SK-N-SH treated with all-trans-retinoic acid at 6 μM for 48 hours (cell line): Measurements from ENCODE around the gene YES1.

Experiments used
- ATAC-seq: fragments of 200-7000 bp; cut with Tn5 transposase; 3 replicates; pipeline ENCODE4 v1.9.1; 2020; ENCODE audit warnings: mild to moderate bottlenecking, moderate library complexity
- ARNTL ChIP-seq: fragments of 450-650 bp; formaldehyde crosslinking; IDR thresholded peaks from 2 replicates; pipeline ENCODE4 v1.5.0; 2020; ENCODE audit warnings: low read depth, mild to moderate bottlenecking, moderate library complexity, borderline replicate concordance
- BACH2 ChIP-seq: fragments of 250-450 bp; sonication (Bioruptor Pico); IDR thresholded peaks from 2 replicates; pipeline ENCODE4 v1.9.0; 2021; ENCODE audit warnings: mild to moderate bottlenecking, borderline replicate concordance
- CREB5 ChIP-seq: fragments of 250-450 bp; sonication (Bioruptor Pico); IDR thresholded peaks from 2 replicates; pipeline ENCODE4 v1.5.1; 2020; ENCODE audit warnings: low read depth, mild to moderate bottlenecking, moderate library complexity
- CSDC2 ChIP-seq: fragments of 250-450 bp; sonication (Bioruptor Pico); IDR thresholded peaks from 2 replicates; pipeline ENCODE4 v1.5.0; 2020; ENCODE audit warnings: mild to moderate bottlenecking, moderate library complexity
- CSRNP3 ChIP-seq: fragments of 250-450 bp; sonication (Bioruptor Pico); IDR thresholded peaks from 2 replicates; pipeline ENCODE4 v1.5.1; 2021; ENCODE audit warnings: mild to moderate bottlenecking, moderate library complexity
- ESRRG ChIP-seq: fragments of 250-450 bp; sonication (Bioruptor Pico); IDR thresholded peaks from 2 replicates; pipeline ENCODE4 v1.6.1; 2021; ENCODE audit warnings: mild to moderate bottlenecking
- GLIS3 ChIP-seq: fragments of 250-450 bp; sonication (Bioruptor Pico); IDR thresholded peaks from 2 replicates; pipeline ENCODE4 v1.5.0; 2020; ENCODE audit warnings: mild to moderate bottlenecking, moderate library complexity
- ISL1 ChIP-seq: fragments of 250-450 bp; sonication (Bioruptor Pico); IDR thresholded peaks from 2 replicates; pipeline ENCODE4 v2.1.2; 2022; ENCODE audit warnings: mild to moderate bottlenecking, moderate library complexity
- OSR1 ChIP-seq: fragments of 250-450 bp; sonication (Bioruptor Pico); IDR thresholded peaks from 2 replicates; pipeline ENCODE4 v1.8.0; 2022; ENCODE audit warnings: moderate library complexity, mild to moderate bottlenecking, inconsistent platforms
- PATZ1 ChIP-seq: fragments of 250-450 bp; sonication (Bioruptor Pico); IDR thresholded peaks from 2 replicates; pipeline ENCODE4 v1.8.0; 2020; ENCODE audit warnings: mild to moderate bottlenecking, moderate library complexity, borderline replicate concordance
- POU6F1 ChIP-seq: fragments of 250-450 bp; sonication (Bioruptor Pico); IDR thresholded peaks from 2 replicates; pipeline ENCODE4 v1.8.0; 2021; ENCODE audit warnings: low read depth, mild to moderate bottlenecking, moderate library complexity, borderline replicate concordance
- PPARA ChIP-seq: fragments of 250-450 bp; sonication (Bioruptor Pico); IDR thresholded peaks from 2 replicates; pipeline ENCODE4 v1.5.0; 2020; ENCODE audit warnings: mild to moderate bottlenecking, borderline replicate concordance
- RARB ChIP-seq: fragments of 250-450 bp; sonication (Bioruptor Pico); IDR thresholded peaks from 2 replicates; pipeline ENCODE4 v1.8.0; 2021; ENCODE audit warnings: mild to moderate bottlenecking, moderate library complexity
- SNAI2 ChIP-seq: fragments of 250-450 bp; sonication (Bioruptor Pico); IDR thresholded peaks from 2 replicates; pipeline ENCODE4 v1.5.0; 2020; ENCODE audit warnings: mild to moderate bottlenecking, moderate library complexity
- TCF4 ChIP-seq: fragments of 250-450 bp; sonication (Bioruptor Pico); IDR thresholded peaks from 2 replicates; pipeline ENCODE4 v1.8.0; 2021; ENCODE audit warnings: mild to moderate bottlenecking, moderate library complexity, borderline replicate concordance
- TOX ChIP-seq: fragments of 250-450 bp; sonication (Bioruptor Pico); IDR thresholded peaks from 2 replicates; pipeline ENCODE4 v1.8.0; 2021; ENCODE audit warnings: mild to moderate bottlenecking, moderate library complexity, borderline replicate concordance
- TSHZ2 ChIP-seq: fragments of 250-450 bp; sonication (Bioruptor Pico); IDR thresholded peaks from 2 replicates; pipeline ENCODE4 v1.5.0; 2020; ENCODE audit warnings: mild to moderate bottlenecking, moderate library complexity
- ZC3H10 ChIP-seq: fragments of 250-450 bp; sonication (Bioruptor Pico); IDR thresholded peaks from 2 replicates; pipeline ENCODE4 v1.5.1; 2021; ENCODE audit warnings: mild to moderate bottlenecking, moderate library complexity
- ZFP3 ChIP-seq: fragments of 250-450 bp; sonication (Bioruptor Pico); IDR thresholded peaks from 2 replicates; pipeline ENCODE4 v1.5.0; 2020; ENCODE audit warnings: mild to moderate bottlenecking, moderate library complexity
- ZFP30 ChIP-seq: fragments of 450-650 bp; formaldehyde crosslinking; IDR thresholded peaks from 2 replicates; pipeline ENCODE4 v1.5.0; 2022; ENCODE audit warnings: mild to moderate bottlenecking, moderate library complexity
- ZNF565 ChIP-seq: fragments of 450-650 bp; formaldehyde crosslinking; conservative IDR thresholded peaks from 2 replicates; pipeline ENCODE4 v1.5.0; 2020; ENCODE audit warnings: low read depth, mild to moderate bottlenecking, moderate library complexity
- ZNF70 ChIP-seq: fragments of 450-650 bp; formaldehyde crosslinking; IDR thresholded peaks from 2 replicates; pipeline ENCODE4 v1.5.0; 2020; ENCODE audit warnings: mild to moderate bottlenecking, moderate library complexity
- ZNF8 ChIP-seq: fragments of 450-650 bp; formaldehyde crosslinking; IDR thresholded peaks from 2 replicates; pipeline ENCODE4 v1.5.0; 2020; ENCODE audit warnings: mild to moderate bottlenecking, moderate library complexity

Gene YES1

GRCh38 chr18:676069-676468, 136.0 kb downstream of the YES1 start:
- TF ChIP-seq SNAI2 (CRISPR knock-in tag) (no peak), TOX (CRISPR knock-in tag) (no peak), ZC3H10 (CRISPR knock-in tag) (no peak), PATZ1 (CRISPR knock-in tag) (no peak), GLIS3 (CRISPR knock-in tag) (no peak), ARNTL (CRISPR knock-in tag) (no peak), CREB5 (no peak), OSR1 (CRISPR knock-in tag) (no peak), ZNF8 (no peak), ZFP3 (CRISPR knock-in tag) (no peak), ZFP30 (CRISPR knock-in tag) (no peak), RARB (no peak), PPARA (CRISPR knock-in tag) (no peak), BACH2 (CRISPR knock-in tag) (no peak), ESRRG (no peak), TCF4 (CRISPR knock-in tag) (no peak), ZNF70 (CRISPR knock-in tag) (no peak), ZNF565 (CRISPR knock-in tag) (no peak), CSRNP3 (CRISPR knock-in tag) (no peak)
- ATAC-seq, result no peak

GRCh38 chr18:675307-675706, 136.7 kb downstream of the YES1 start:
- ATAC-seq, result no peak
- TF ChIP-seq GLIS3 (CRISPR knock-in tag), result no peak
- TF ChIP-seq POU6F1 (CRISPR knock-in tag), result no peak
- TF ChIP-seq TSHZ2 (CRISPR knock-in tag), result no peak
- no peak for TF ChIP-seq CREB5
- TF ChIP-seq ZC3H10 (CRISPR knock-in tag), result no peak
- TF ChIP-seq ISL1 (CRISPR knock-in tag), result no peak

GRCh38 chr18:673769-674168, 138.3 kb downstream of the YES1 start:
- no peak for ATAC-seq
- TF ChIP-seq GLIS3 (CRISPR knock-in tag) (no peak), TSHZ2 (CRISPR knock-in tag) (no peak), ESRRG (no peak), OSR1 (CRISPR knock-in tag) (no peak), ARNTL (CRISPR knock-in tag) (no peak), BACH2 (CRISPR knock-in tag) (no peak), TCF4 (CRISPR knock-in tag) (no peak), ZNF70 (CRISPR knock-in tag) (no peak), PPARA (CRISPR knock-in tag) (no peak), ZFP3 (CRISPR knock-in tag) (no peak), CSDC2 (CRISPR knock-in tag) (no peak), TOX (CRISPR knock-in tag) (no peak), SNAI2 (CRISPR knock-in tag) (no peak)
